PC-3 (cell line): ENCODE data around the gene GMDS. TPM values are rescaled to one million over a fixed set of nuclear protein-coding genes. Genes with fewer than 3 reads are reported as not detected.
A peak's percentile ranks its signal among the peaks of the same experiment; 100 is the strongest.

Experiments
- ATAC-seq: fragments of 200-7000 bp; cut with Tn5 transposase; 2 replicates; pipeline ENCODE4 v1.9.1; 2020; ENCODE audit warnings: mild to moderate bottlenecking, moderate library complexity
- BruUV-seq: library from RNA; stranded (reverse); fragments of 400-500 nt; replicated peaks from 2 replicates; lab custom pipeline; 2021; lab: Mats Ljungman, UMichigan
- CTCF ChIA-PET: fragments of 300-600 bp; sonication (Branson Sonifier 250); formaldehyde crosslinking; loops from one replicate; lab custom pipeline; 2022; ENCODE audit warnings: antibody characterized with exemption; lab: Charles Lee
- POLR2A ChIA-PET: fragments of 300-600 bp; sonication (Branson Sonifier 250); formaldehyde crosslinking; loops from one replicate; lab custom pipeline; 2022; ENCODE audit warnings: antibody characterized with exemption; ENCODE audit not compliant: unreplicated experiment; lab: Charles Lee
- DNase-seq: peaks from one replicate; pipeline ENCODE4 v3.0.0-alpha.2; 2015
- H2AFZ ChIP-seq: fragments of 300-600 bp; sonication (generic); 2 replicates; pipeline ENCODE4 v1.6.0; 2016; ENCODE audit warnings: antibody characterized with exemption, low read length
- H3F3A ChIP-seq: fragments of 300-600 bp; sonication (generic); one replicate; pipeline ENCODE4 v1.6.0; 2017; ENCODE audit warnings: antibody characterized with exemption, low read length, control low read depth, mild to moderate bottlenecking; ENCODE audit not compliant: unreplicated experiment
- H3K27ac ChIP-seq: fragments of 300-600 bp; sonication (generic); 2 replicates; pipeline ENCODE4 v1.5.1; 2016; ENCODE audit warnings: mild to moderate bottlenecking, low read length
- H3K27me3 ChIP-seq: fragments of 300-600 bp; sonication (generic); 2 replicates; pipeline ENCODE4 v1.6.1; 2016; ENCODE audit warnings: low read length, mixed read lengths
- H3K36me3 ChIP-seq: fragments of 300-600 bp; sonication (generic); 2 replicates; pipeline ENCODE4 v1.6.1; 2016; ENCODE audit warnings: low read depth, mixed run types, low read length, mixed read lengths
- H3K4me1 ChIP-seq: fragments of 300-600 bp; sonication (generic); 2 replicates; pipeline ENCODE4 v1.5.1; 2016; ENCODE audit warnings: low read length; ENCODE audit not compliant: insufficient read depth
- H3K4me2 ChIP-seq: fragments of 300-600 bp; sonication (generic); 2 replicates; pipeline ENCODE4 v1.6.0; 2016; ENCODE audit warnings: low read length
- H3K4me3 ChIP-seq: fragments of 300-600 bp; sonication (generic); 2 replicates; pipeline ENCODE4 v1.5.1; 2016; ENCODE audit warnings: mild to moderate bottlenecking, low read length, mixed read lengths
- H3K79me2 ChIP-seq: fragments of 300-600 bp; sonication (generic); 2 replicates; pipeline ENCODE4 v1.6.1; 2017; ENCODE audit warnings: low read length, mixed read lengths
- H3K9ac ChIP-seq: fragments of 300-600 bp; sonication (generic); 2 replicates; pipeline ENCODE4 v1.6.0; 2016; ENCODE audit warnings: mild to moderate bottlenecking, low read length
- H3K9me2 ChIP-seq: fragments of 300-600 bp; sonication (generic); replicated peaks from 2 replicates; pipeline ENCODE4 v1.6.1; 2016; ENCODE audit warnings: mixed run types, low read length, mixed read lengths
- H3K9me3 ChIP-seq: fragments of 300-600 bp; sonication (generic); 2 replicates; pipeline ENCODE4 v1.6.1; 2016; ENCODE audit warnings: low read length, mixed read lengths
- H4K20me1 ChIP-seq: fragments of 300-600 bp; sonication (generic); 2 replicates; pipeline ENCODE4 v1.6.1; 2016; ENCODE audit warnings: low read length, mixed read lengths
- CTCF ChIP-seq: fragments of 300-600 bp; sonication (generic); conservative IDR thresholded peaks from 2 replicates; pipeline ENCODE4 v1.5.1; 2017; ENCODE audit warnings: antibody characterized with exemption, low read depth, mild to moderate bottlenecking, low read length
- EZH2 ChIP-seq: fragments of 300-600 bp; sonication (generic); IDR thresholded peaks from one replicate; pipeline ENCODE4 v1.6.1; 2017; ENCODE audit warnings: antibody characterized with exemption, mild to moderate bottlenecking, low read length; ENCODE audit not compliant: unreplicated experiment
- EZH2phosphoT487 ChIP-seq: fragments of 300-600 bp; sonication (generic); IDR thresholded peaks from 2 replicates; pipeline ENCODE4 v1.6.1; 2018; ENCODE audit warnings: mild to moderate bottlenecking, antibody characterized with exemption, low read length, borderline replicate concordance
- intact Hi-C: fragments of 100-400 bp; cut with micrococcal nuclease; formaldehyde crosslinking; loops from 2 replicates; pipeline ENCODE4 v1.9.0; 2023
- total RNA-seq: library from RNA; depleted of rRNA; stranded (reverse); fragments of >200 nt; gene quantifications from 2 replicates; pipeline ENCODE4 v1.2.3, GENCODE V29; 2014

GMDS gene
- total RNA-seq, 1 experiment from 2014 or later: 18.3 TPM

- no peaks in the 10 kb centered on the region for H3K36me3 ChIP-seq
- CTCF ChIA-PET: no interaction called here
- no peak overlapping the region for H3K27ac ChIP-seq
- intact Hi-C loops: no loop called here
- no peaks in the 10 kb centered on the region for H3K27me3 ChIP-seq
- H3K4me3 ChIP-seq: no peak overlapping the region
- TF ChIP-seq CTCF: no peak
- no peak for TF ChIP-seq EZH2
- no peak for TF ChIP-seq EZH2phosphoT487
- no peaks in the 10 kb centered on the region for H3K9me2 ChIP-seq
- no TSS peak for BruUV-seq
- H3K79me2 ChIP-seq: no peaks in the 10 kb centered on the region
- no peak overlapping the region for H3K9ac ChIP-seq
- POLR2A ChIA-PET: interaction anchor here (0.6 kb wide), 1 partner anchor 13 kb away, joined by 4 read pairs; no protein-coding TSS in a partner anchor
- no peaks in the 10 kb centered on the region for H4K20me1 ChIP-seq
- no peak for DNase-seq
- H2AFZ ChIP-seq: no peak overlapping the region
- H3K4me1 ChIP-seq: peaks cover 28% of the 10 kb centered on the region
- H3F3A ChIP-seq: no peaks in the 10 kb centered on the region
- no peak for ATAC-seq
- no peak overlapping the region for H3K4me2 ChIP-seq
- H3K9me3 ChIP-seq: no peaks in the 10 kb centered on the region
Measured at GRCh38 chr6:1896897-1897296, 348.5 kb downstream of the GMDS start.

- ChIA-PET POLR2A (interaction anchor here (0.6 kb wide), 2 partner anchors 57 to 76 kb away, joined by 3 to 7 read pairs; no protein-coding TSS in a partner anchor), CTCF (no interaction called here)
- ATAC-seq (peak; percentile 26), DNase-seq (peak; percentile 32)
- no peaks in the 10 kb centered on the region for H3K9me3 ChIP-seq
- no peaks in the 10 kb centered on the region for H4K20me1 ChIP-seq
- peak overlapping the region; percentile 76 for H3K4me2 ChIP-seq
- peaks cover 25% of the 10 kb centered on the region for H3K4me1 ChIP-seq
- 0 out of 2 replicates have a peak overlapping the region, but pooled peaks have one; percentile 15 for H3K9ac ChIP-seq
- H3K9me2 ChIP-seq: no peaks in the 10 kb centered on the region
- no peak for TF ChIP-seq EZH2phosphoT487
- no peak for TF ChIP-seq EZH2
- no peak for TF ChIP-seq CTCF
- no peak overlapping the region for H2AFZ ChIP-seq
- no peaks in the 10 kb centered on the region for H3K79me2 ChIP-seq
- no TSS peak for BruUV-seq
- no peaks in the 10 kb centered on the region for H3K36me3 ChIP-seq
- peak overlapping the region; percentile 75 for H3K27ac ChIP-seq
- peak overlapping the region; percentile 28; the same call in 1 of the 2 replicates for H3K4me3 ChIP-seq
- H3K27me3 ChIP-seq: no peaks in the 10 kb centered on the region
- H3F3A ChIP-seq: no peaks in the 10 kb centered on the region
- intact Hi-C loops: loop anchor here (2.0 kb wide), 2 partner anchors 21 to 57 kb away; no protein-coding TSS in a partner anchor
Measured at GRCh38 chr6:1895721-1896120, 349.7 kb downstream of the GMDS start.

GRCh38 chr6:1894954-1895353 lies 350.5 kb downstream of the GMDS start:
- CTCF ChIA-PET: no interaction called here
- BruUV-seq: no TSS peak
- Histone ChIP-seq H3K9ac (no peak overlapping the region), H3K4me3 (peak overlapping the region; percentile 28; the same call in 1 of the 2 replicates), H3K27ac (peak overlapping the region; percentile 75), H3K79me2 (no peaks in the 10 kb centered on the region), H3K9me3 (no peaks in the 10 kb centered on the region), H2AFZ (peak overlapping the region; percentile 2; the same call in 1 of the 2 replicates), H3K4me1 (peaks cover 25% of the 10 kb centered on the region), H3K4me2 (peak overlapping the region; percentile 76), H3K27me3 (no peaks in the 10 kb centered on the region), H3K36me3 (no peaks in the 10 kb centered on the region), H4K20me1 (no peaks in the 10 kb centered on the region), H3F3A (no peaks in the 10 kb centered on the region), H3K9me2 (no peaks in the 10 kb centered on the region)
- intact Hi-C loops: loop anchor here (2.0 kb wide), 2 partner anchors 22 to 56 kb away; no protein-coding TSS in a partner anchor
- peak; percentile 93 for ATAC-seq
- POLR2A ChIA-PET: no interaction called here
- TF ChIP-seq CTCF (no peak), EZH2phosphoT487 (no peak)
- peak; percentile 96 for DNase-seq
